IPS DF 6.9 (cell line): Measurements from ENCODE around the gene ZNRF1.

Experiments used
- DNase-seq: peaks from one replicate; pipeline ENCODE4 v3.0.0-alpha.2; 2013; ENCODE audit warnings: low read depth, low spot score
- H3K27ac ChIP-seq: one replicate; pipeline ENCODE4 v1.5.1; 2013; ENCODE audit warnings: low read length, control low read depth
- H3K27me3 ChIP-seq: 2 replicates; pipeline ENCODE4 v1.6.1; 2013; ENCODE audit warnings: mild to moderate bottlenecking, low read length; ENCODE audit not compliant: control insufficient read depth, insufficient read depth
- H3K36me3 ChIP-seq: 2 replicates; pipeline ENCODE4 v1.6.1; 2013; ENCODE audit warnings: low read length; ENCODE audit not compliant: control insufficient read depth, insufficient read depth
- H3K4me1 ChIP-seq: 2 replicates; pipeline ENCODE4 v1.6.1; 2013; ENCODE audit warnings: low read length; ENCODE audit not compliant: control insufficient read depth, insufficient read depth
- H3K4me3 ChIP-seq: 2 replicates; pipeline ENCODE4 v1.5.1; 2013; ENCODE audit warnings: mild to moderate bottlenecking, low read length
- H3K9me3 ChIP-seq: 2 replicates; pipeline ENCODE4 v1.6.1; 2013; ENCODE audit warnings: low read length, inconsistent platforms; ENCODE audit not compliant: control insufficient read depth, insufficient read depth
- WGBS: extraction: QIAGEN DNeasy Blood & Tissue Kit; methylation state at CpG from one replicate; pipeline ENCODE4 v1.1.7; 2013; ENCODE audit warnings: mixed read lengths, missing lambda C conversion rate; ENCODE audit not compliant: insufficient read length, insufficient coverage; 5-methylcytosine and 5-hydroxymethylcytosine counted together

ZNRF1 gene

GRCh38 chr16:75038036-75038858 is 39.4 kb downstream of the ZNRF1 start:
- H3K4me1 ChIP-seq: no peaks in the 10 kb centered on the region
- no peaks in the 10 kb centered on the region for H3K27me3 ChIP-seq
- H3K9me3 ChIP-seq: no peaks in the 10 kb centered on the region
- H3K27ac ChIP-seq: no peak overlapping the region
- no peak overlapping the region for H3K4me3 ChIP-seq
- H3K36me3 ChIP-seq: no peaks in the 10 kb centered on the region
- no peak for DNase-seq
- no CpG with 5 or more reads among the region's 3 CpGs for WGBS

- H3K27me3 ChIP-seq: no peaks in the 10 kb centered on the region
- WGBS: no CpG with 5 or more reads among the region's 6 CpGs
- H3K4me3 ChIP-seq: no peak overlapping the region
- H3K27ac ChIP-seq: no peak overlapping the region
- H3K4me1 ChIP-seq: no peaks in the 10 kb centered on the region
- no peaks in the 10 kb centered on the region for H3K9me3 ChIP-seq
- DNase-seq: no peak
- no peaks in the 10 kb centered on the region for H3K36me3 ChIP-seq
Measured at GRCh38 chr16:75039941-75040340, 41.1 kb downstream of the ZNRF1 start.

GRCh38 chr16:75042426-75043174 is 43.8 kb downstream of the ZNRF1 start:
- DNase-seq: no peak
- no peak overlapping the region for H3K27ac ChIP-seq

GRCh38 chr16:75043175-75043895 is 44.5 kb downstream of the ZNRF1 start:
- WGBS: no CpG with 5 or more reads among the region's 2 CpGs
- Histone ChIP-seq H3K27ac (no peak overlapping the region), H3K4me1 (no peaks in the 10 kb centered on the region), H3K36me3 (no peaks in the 10 kb centered on the region), H3K4me3 (no peak overlapping the region), H3K9me3 (no peaks in the 10 kb centered on the region), H3K27me3 (no peaks in the 10 kb centered on the region)
- no peak for DNase-seq

More at GRCh38 chr16:75042426-75043174, 43.8 kb downstream of the ZNRF1 start:
- Histone ChIP-seq H3K4me1 (no peaks in the 10 kb centered on the region), H3K36me3 (no peaks in the 10 kb centered on the region), H3K27me3 (no peaks in the 10 kb centered on the region), H3K4me3 (no peak overlapping the region), H3K9me3 (no peaks in the 10 kb centered on the region)
- WGBS: no CpG with 5 or more reads among the region's 8 CpGs

- DNase-seq: no peak
- no peaks in the 10 kb centered on the region for H3K36me3 ChIP-seq
- H3K27me3 ChIP-seq: no peaks in the 10 kb centered on the region
- WGBS: no CpG with 5 or more reads among the region's 3 CpGs
- H3K4me3 ChIP-seq: no peak overlapping the region
- no peak overlapping the region for H3K27ac ChIP-seq
- H3K9me3 ChIP-seq: no peaks in the 10 kb centered on the region
- no peaks in the 10 kb centered on the region for H3K4me1 ChIP-seq
Measured at GRCh38 chr16:75044800-75045361, 46.1 kb downstream of the ZNRF1 start.

GRCh38 chr16:75045424-75045823 is 46.6 kb downstream of the ZNRF1 start:
- Histone ChIP-seq H3K4me3 (no peak overlapping the region), H3K4me1 (no peaks in the 10 kb centered on the region), H3K9me3 (no peaks in the 10 kb centered on the region), H3K27ac (no peak overlapping the region), H3K36me3 (no peaks in the 10 kb centered on the region), H3K27me3 (no peaks in the 10 kb centered on the region)
- no peak for DNase-seq
- WGBS: no CpG with 5 or more reads among the region's 3 CpGs

GRCh38 chr16:75048054-75048453 is 49.2 kb downstream of the ZNRF1 start:
- Histone ChIP-seq H3K4me3 (no peak overlapping the region), H3K4me1 (no peaks in the 10 kb centered on the region), H3K27me3 (no peaks in the 10 kb centered on the region), H3K36me3 (no peaks in the 10 kb centered on the region), H3K27ac (no peak overlapping the region), H3K9me3 (no peaks in the 10 kb centered on the region)
- no CpG with 5 or more reads among the region's 4 CpGs for WGBS
- no peak for DNase-seq

- H3K9me3 ChIP-seq: no peaks in the 10 kb centered on the region
- no peak for DNase-seq
- no peak overlapping the region for H3K27ac ChIP-seq
- H3K4me3 ChIP-seq: no peak overlapping the region
- H3K36me3 ChIP-seq: no peaks in the 10 kb centered on the region
- WGBS: no CpG with 5 or more reads among the region's 8 CpGs
- no peaks in the 10 kb centered on the region for H3K4me1 ChIP-seq
- no peaks in the 10 kb centered on the region for H3K27me3 ChIP-seq
Measured at GRCh38 chr16:75048530-75048929, 49.7 kb downstream of the ZNRF1 start.

- no peaks in the 10 kb centered on the region for H3K4me1 ChIP-seq
- no peaks in the 10 kb centered on the region for H3K9me3 ChIP-seq
- no CpG with 5 or more reads among the region's 6 CpGs for WGBS
- no peaks in the 10 kb centered on the region for H3K36me3 ChIP-seq
- H3K4me3 ChIP-seq: no peak overlapping the region
- peak; percentile 27 for DNase-seq
- H3K27me3 ChIP-seq: no peaks in the 10 kb centered on the region
- no peak overlapping the region for H3K27ac ChIP-seq
Measured at GRCh38 chr16:75052481-75053202, 53.8 kb downstream of the ZNRF1 start.
